ACHN (cell line): ENCODE measurements around the gene SH3BP1.
A peak's percentile ranks its signal among the peaks of the same experiment; 100 is the strongest.

Experiments
- DNase-seq: peaks from one replicate; pipeline ENCODE4 v3.0.0-alpha.2; 2015
- in situ Hi-C: cut with HindIII; loops from 2 replicates; pipeline ENCODE4 v1.10.0; 2017; ENCODE audit warnings: low sequenced_read_pairs, low pct_ligation_motif_present, low pct_unique_long_range_greater_than_20kb

Gene SH3BP1

GRCh38 chr22:37672206-37672919 lies 32.9 kb downstream of the SH3BP1 start:
- in situ Hi-C loops, result no loop called here
- no peak for DNase-seq

- DNase-seq, result no peak
- in situ Hi-C loops, result no loop called here
Measured at GRCh38 chr22:37672920-37673455, 33.5 kb downstream of the SH3BP1 start.

- in situ Hi-C loops, result no loop called here
- DNase-seq, result no peak
Measured at GRCh38 chr22:37674248-37674647, 34.8 kb downstream of the SH3BP1 start.

GRCh38 chr22:37674951-37675929 lies 35.8 kb downstream of the SH3BP1 start, which contains the start of gene LGALS1:
TSS of gene LGALS1 (plus strand) at chr22:37675636. CDS start at chr22:37675703, 67 bp downstream.
- peak; percentile 85 for DNase-seq
- in situ Hi-C loops, result no loop called here

- DNase-seq, result peak; percentile 36
- in situ Hi-C loops, result no loop called here
Measured at GRCh38 chr22:37675930-37676735, 36.7 kb downstream of the SH3BP1 start.

GRCh38 chr22:37676736-37677492 lies 37.4 kb downstream of the SH3BP1 start:
- peak; percentile 90 for DNase-seq
- in situ Hi-C loops, result no loop called here

- in situ Hi-C loops, result no loop called here
- no peak for DNase-seq
Measured at GRCh38 chr22:37677493-37677974, 38.1 kb downstream of the SH3BP1 start.

- DNase-seq, result no peak
- in situ Hi-C loops, result no loop called here
Measured at GRCh38 chr22:37678372-37678771, 38.9 kb downstream of the SH3BP1 start.

GRCh38 chr22:37679670-37680069 lies 40.2 kb downstream of the SH3BP1 start:
- in situ Hi-C loops, result no loop called here
- no peak for DNase-seq

GRCh38 chr22:37680191-37680851 lies 40.9 kb downstream of the SH3BP1 start:
- in situ Hi-C loops, result no loop called here
- DNase-seq, result no peak

- in situ Hi-C loops, result no loop called here
- no peak for DNase-seq
Measured at GRCh38 chr22:37681001-37681424, 41.5 kb downstream of the SH3BP1 start.

GRCh38 chr22:37681556-37682049 lies 42.1 kb downstream of the SH3BP1 start:
- in situ Hi-C loops, result no loop called here
- peak; percentile 65 for DNase-seq

GRCh38 chr22:37684803-37685615 lies 45.5 kb downstream of the SH3BP1 start:
- in situ Hi-C loops, result no loop called here
- DNase-seq, result no peak

GRCh38 chr22:37686002-37686982 lies 46.8 kb downstream of the SH3BP1 start, which contains the start of gene NOL12:
TSS of gene NOL12 (plus strand) at chr22:37686343. CDS start at chr22:37686393, 50 bp downstream.
- in situ Hi-C loops, result no loop called here
- DNase-seq, result peak; percentile 86

- DNase-seq, result no peak
- in situ Hi-C loops, result no loop called here
Measured at GRCh38 chr22:37690407-37690806, 50.9 kb downstream of the SH3BP1 start.
